Suppressor macrophage (primary cell): ENCODE measurements around the gene ETV5.

ENCODE experiments used
- DNase-seq, 4 experiments: peaks; one replicate each; pipeline ENCODE4 v3.0.0-alpha.2; 2020 to 2022

ETV5 gene

GRCh38 chr3:186123012-186123411 is 14.1 kb upstream of the ETV5 start:
- DNase-seq = no peak

GRCh38 chr3:186121968-186122367 is 13.1 kb upstream of the ETV5 start:
- no peak for DNase-seq

GRCh38 chr3:186121278-186121677 is 12.4 kb upstream of the ETV5 start:
- no peak for DNase-seq

GRCh38 chr3:186119499-186119898 is 10.6 kb upstream of the ETV5 start:
- no peak for DNase-seq

GRCh38 chr3:186118692-186119091 is 9.8 kb upstream of the ETV5 start:
- DNase-seq = no peak

GRCh38 chr3:186117521-186118134 is 8.7 kb upstream of the ETV5 start:
- no peak for DNase-seq

- peak; percentile 71 to 88 (median 80) for DNase-seq
Observed at GRCh38 chr3:186115239-186115996, 6.5 kb upstream of the ETV5 start.

- DNase-seq = peak; percentile 71 to 85 (median 78)
Observed at GRCh38 chr3:186110975-186111974, 2.4 kb upstream of the ETV5 start.

- DNase-seq = peak in 1 of 4 experiments; percentile 13
Observed at GRCh38 chr3:186109897-186110803, 1.3 kb upstream of the ETV5 start.

GRCh38 chr3:186108106-186108940 is 566 bp downstream of the ETV5 start:
- DNase-seq = peak; percentile 33 to 62 (median 60)

- DNase-seq = peak; percentile 60 to 77 (median 74)
Observed at GRCh38 chr3:186107215-186108105, 1.4 kb downstream of the ETV5 start.

- DNase-seq = peak in 3 of 4 experiments; percentile 34 to 51 (median 39)
Observed at GRCh38 chr3:186105543-186105942, 3.3 kb downstream of the ETV5 start.

GRCh38 chr3:186102687-186103086 is 6.2 kb downstream of the ETV5 start:
- no peak for DNase-seq

- DNase-seq = no peak
Observed at GRCh38 chr3:186100398-186100797, 8.5 kb downstream of the ETV5 start.

- no peak for DNase-seq
Observed at GRCh38 chr3:186099178-186099577, 9.7 kb downstream of the ETV5 start.

- DNase-seq = no peak
Observed at GRCh38 chr3:186098740-186099139, 10.1 kb downstream of the ETV5 start.

GRCh38 chr3:186097663-186098451 is 11.0 kb downstream of the ETV5 start:
- peak in 3 of 4 experiments; percentile 45 to 62 (median 56) for DNase-seq

- no peak for DNase-seq
Observed at GRCh38 chr3:186097317-186097662, 11.6 kb downstream of the ETV5 start.

GRCh38 chr3:186096290-186096689 is 12.6 kb downstream of the ETV5 start:
- peak in 2 of 4 experiments; percentile 7 to 31 for DNase-seq
